Ascending aorta (tissue), 2 donors: ENCODE measurements around the gene ZBTB20. TPM values are rescaled to one million over a fixed set of nuclear protein-coding genes. Genes with fewer than 3 reads are reported as not detected.

Source experiments
- DNase-seq, 2 donors: peaks; one replicate each; pipeline ENCODE4 v3.0.0-alpha.2; 2019; ENCODE audit warnings: low spot score in 2 of 2
- H3K27ac ChIP-seq, 2 donors: fragments of 200-600 bp; sonication (generic); one replicate each; pipeline ENCODE4 v1.5.1; 2016 to 2017; ENCODE audit warnings: mild to moderate bottlenecking in 1 of 2
- H3K27me3 ChIP-seq: fragments of 200-600 bp; sonication (generic); one replicate; pipeline ENCODE4 v1.5.1; 2017
- H3K36me3 ChIP-seq, 2 donors: fragments of 200-600 bp; sonication (generic); one replicate each; pipeline ENCODE4 v1.5.1; 2016
- H3K4me1 ChIP-seq, 2 donors: fragments of 200-600 bp; sonication (generic); one replicate each; pipeline ENCODE4 v1.5.1; 2016 to 2017; ENCODE audit warnings: mild to moderate bottlenecking in 1 of 2
- H3K4me3 ChIP-seq, 2 donors: fragments of 200-600 bp; sonication (generic); one replicate each; pipeline ENCODE4 v1.5.1; 2016 to 2017; ENCODE audit warnings: mild to moderate bottlenecking in 1 of 2
- H3K9me3 ChIP-seq, 2 donors: fragments of 200-600 bp; sonication (generic); one replicate each; pipeline ENCODE4 v1.5.1; 2016
- CTCF ChIP-seq, 3 experiments: fragments of 200-600 bp in 2 of 3; fragments of 450-650 bp in 1 of 3; sonication (generic) in 2 of 3; IDR thresholded peaks; one replicate each; pipeline ENCODE4 v1.5.1; 2016 to 2019; ENCODE audit warnings: antibody characterized with exemption in 3 of 3, mild to moderate bottlenecking in 1 of 3, moderate library complexity in 1 of 3
- intact Hi-C: fragments of 100-400 bp; cut with DNase I; formaldehyde crosslinking; loops from one replicate; pipeline ENCODE4 v1.15.1; 2023
- total RNA-seq: library from RNA; depleted of rRNA; stranded (reverse); fragments of >200 nt; gene quantifications from one replicate; pipeline ENCODE4 v1.1.0, GENCODE V29; 2016

ZBTB20 gene
- total RNA-seq, 1 donor from 2014 or later = 60.3 TPM

DNA sequence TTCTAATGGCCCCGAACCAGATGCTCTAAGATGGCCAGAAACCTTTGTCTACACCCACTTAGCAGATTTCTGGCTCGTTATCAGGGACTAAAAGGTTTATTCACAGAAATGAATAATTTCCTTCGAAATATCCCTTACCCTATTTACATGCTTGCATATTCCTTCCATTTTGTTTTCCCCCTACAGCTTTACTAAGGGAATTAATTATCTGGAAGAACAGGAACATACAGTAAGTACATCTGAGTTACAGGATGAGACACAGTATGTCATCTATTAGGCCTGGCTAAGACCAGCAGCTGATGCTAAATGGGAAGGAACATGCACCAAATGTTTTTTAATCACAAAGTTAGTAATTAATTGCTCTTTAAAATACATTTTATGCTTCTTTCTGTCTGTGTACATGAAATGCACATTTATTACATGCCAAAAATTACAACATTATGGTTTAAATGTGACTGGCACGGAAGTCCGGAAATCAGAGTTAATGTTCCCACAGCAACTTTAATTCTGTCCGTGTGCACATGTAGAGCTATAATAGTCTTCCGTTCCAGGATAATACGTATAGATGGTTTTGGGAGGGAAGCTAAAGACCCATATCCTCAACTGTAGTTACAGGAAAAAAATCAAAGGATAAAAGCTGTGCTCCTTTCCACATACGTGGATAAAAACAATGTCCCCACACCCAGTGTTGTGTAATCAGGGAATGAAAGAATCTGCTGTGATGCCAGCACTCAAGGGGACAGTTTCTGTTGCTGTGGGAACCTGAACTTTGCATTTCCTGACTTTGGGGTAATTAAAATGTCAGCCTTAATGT lies 771.3 kb downstream of the ZBTB20 start:
- H3K4me1 ChIP-seq = peaks cover 0 to 14% of the 10 kb centered on the region in 2 donors
- no peak for DNase-seq
- no peaks in the 10 kb centered on the region for H3K9me3 ChIP-seq
- no peaks in the 10 kb centered on the region for H3K27me3 ChIP-seq
- TF ChIP-seq CTCF (IDR thresholded peaks at IDR 0.05) = no peak
- no peak overlapping the region for H3K4me3 ChIP-seq
- intact Hi-C loops = no loop called here
- no peak overlapping the region for H3K27ac ChIP-seq
- no peaks in the 10 kb centered on the region for H3K36me3 ChIP-seq

DNA sequence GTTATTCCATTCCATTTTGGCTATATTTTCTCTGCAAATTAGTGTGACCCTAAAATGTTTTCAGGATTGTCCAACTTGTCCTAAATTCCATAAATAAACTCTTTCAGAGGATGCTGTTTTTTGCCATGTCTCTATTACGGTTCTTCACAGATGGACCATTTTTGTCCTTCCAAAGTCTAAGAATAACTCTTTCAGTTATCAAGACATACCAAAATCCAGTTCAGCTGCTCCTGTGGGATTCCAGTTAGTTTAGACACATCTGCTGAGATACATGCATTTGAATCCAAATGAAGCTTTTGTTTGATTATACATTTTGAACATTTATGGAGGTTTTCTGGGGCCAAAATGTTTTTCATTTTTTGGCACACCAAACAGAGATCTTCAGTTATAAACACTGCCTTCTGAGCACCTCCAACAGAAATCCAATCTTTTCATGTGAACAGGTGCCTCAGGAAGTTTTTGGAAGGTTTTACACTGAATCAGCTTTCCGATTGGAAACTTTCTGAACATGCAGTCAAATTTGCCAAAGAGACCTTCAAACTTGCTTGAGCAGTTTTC lies 772.6 kb downstream of the ZBTB20 start:
- Histone ChIP-seq H3K4me3 (no peak overlapping the region), H3K9me3 (no peaks in the 10 kb centered on the region), H3K4me1 (peaks cover 0 to 2% of the 10 kb centered on the region in 2 donors), H3K36me3 (no peaks in the 10 kb centered on the region), H3K27ac (no peak overlapping the region), H3K27me3 (no peaks in the 10 kb centered on the region)
- intact Hi-C loops = no loop called here
- no peak for DNase-seq
- no peak for TF ChIP-seq CTCF (IDR thresholded peaks at IDR 0.05)

DNA sequence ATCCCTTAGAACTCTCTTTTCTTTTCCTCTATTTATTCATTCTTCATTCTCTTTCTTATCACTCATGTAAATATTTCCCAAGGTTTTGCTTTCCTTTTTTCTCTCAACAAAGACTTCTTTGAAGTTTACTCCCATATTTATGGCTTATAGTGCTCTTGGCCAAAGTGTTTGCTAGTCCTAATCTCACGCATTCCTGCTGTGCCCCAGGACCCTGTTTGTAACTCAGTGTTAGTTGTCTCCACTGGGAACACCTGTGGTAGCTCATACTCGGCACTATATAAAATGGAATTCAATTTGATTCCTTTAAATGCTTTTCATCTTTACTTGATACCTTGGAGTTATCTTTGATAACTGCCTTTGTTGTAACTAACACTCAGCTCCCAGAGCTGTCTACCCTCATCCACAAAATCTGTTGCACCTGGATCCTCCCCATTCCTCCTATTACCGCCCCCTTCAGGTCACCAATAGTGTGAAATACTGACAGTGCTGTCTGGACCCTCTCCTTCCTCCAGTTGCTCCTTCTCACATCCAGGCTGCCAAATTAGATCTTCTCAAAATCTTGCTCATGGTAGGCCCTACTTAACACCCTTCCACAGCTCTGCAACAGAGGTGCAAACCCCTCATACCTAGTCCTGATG lies 776.4 kb downstream of the ZBTB20 start:
- intact Hi-C loops = no loop called here
- H3K36me3 ChIP-seq = no peaks in the 10 kb centered on the region
- no peak overlapping the region for H3K27ac ChIP-seq
- TF ChIP-seq CTCF (IDR thresholded peaks at IDR 0.05) = no peak
- no peaks in the 10 kb centered on the region for H3K9me3 ChIP-seq
- H3K4me1 ChIP-seq = no peaks in the 10 kb centered on the region
- DNase-seq = no peak
- no peaks in the 10 kb centered on the region for H3K27me3 ChIP-seq
- no peak overlapping the region for H3K4me3 ChIP-seq

- Histone ChIP-seq H3K27ac (no peak overlapping the region), H3K4me3 (no peak overlapping the region), H3K27me3 (no peaks in the 10 kb centered on the region), H3K36me3 (no peaks in the 10 kb centered on the region), H3K9me3 (no peaks in the 10 kb centered on the region), H3K4me1 (peaks cover 0 to 2% of the 10 kb centered on the region in 2 donors)
- intact Hi-C loops = no loop called here
- DNase-seq = no peak
- TF ChIP-seq CTCF (IDR thresholded peaks at IDR 0.05) = no peak
Measured at GRCh38 chr3:114365909-114366308, 781.2 kb downstream of the ZBTB20 start.

- intact Hi-C loops = no loop called here
- Histone ChIP-seq H3K4me1 (peaks cover 0 to 2% of the 10 kb centered on the region in 2 donors), H3K4me3 (no peak overlapping the region), H3K27ac (no peak overlapping the region), H3K36me3 (no peaks in the 10 kb centered on the region), H3K9me3 (no peaks in the 10 kb centered on the region), H3K27me3 (no peaks in the 10 kb centered on the region)
- no peak for DNase-seq
- no peak for TF ChIP-seq CTCF (IDR thresholded peaks at IDR 0.05)
Measured at GRCh38 chr3:114364806-114365654, 782.1 kb downstream of the ZBTB20 start.
